HG03442 (cell line): ENCODE results near the gene C16orf96.
"Not testable (repeated sequence)": the region's sequence is repeated elsewhere in the genome, so short reads cannot be mapped to it uniquely, and the experiment has no call there.

ENCODE experiments used
- ATAC-seq: cut with Tn5 transposase; IDR thresholded peaks from one replicate; pipeline ENCODE4 v1.9.1; 2021; ENCODE audit warnings: mild to moderate bottlenecking, moderate library complexity; ENCODE audit not compliant: unreplicated experiment

C16orf96 gene

DNA sequence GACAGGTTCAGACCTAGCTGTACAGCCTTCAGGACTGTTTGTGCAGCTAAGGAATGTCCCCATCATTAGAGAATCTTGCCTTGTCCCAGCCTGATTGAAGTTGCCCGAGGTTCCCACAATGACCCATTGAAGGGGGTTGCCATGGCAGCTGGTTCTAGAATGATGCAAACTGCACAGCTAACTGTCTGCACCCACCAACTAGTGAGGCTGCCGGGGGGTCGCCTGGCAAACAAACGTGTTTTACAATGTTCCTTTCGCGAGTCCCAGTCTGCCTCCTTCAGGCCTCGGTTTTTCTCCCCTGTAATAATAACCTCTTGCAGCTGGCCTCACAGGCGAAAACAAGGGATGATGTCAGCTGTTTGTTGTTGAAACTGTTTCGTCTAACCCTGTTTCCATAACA is 5.5 kb downstream of the C16orf96 start:
- no peak for ATAC-seq

DNA sequence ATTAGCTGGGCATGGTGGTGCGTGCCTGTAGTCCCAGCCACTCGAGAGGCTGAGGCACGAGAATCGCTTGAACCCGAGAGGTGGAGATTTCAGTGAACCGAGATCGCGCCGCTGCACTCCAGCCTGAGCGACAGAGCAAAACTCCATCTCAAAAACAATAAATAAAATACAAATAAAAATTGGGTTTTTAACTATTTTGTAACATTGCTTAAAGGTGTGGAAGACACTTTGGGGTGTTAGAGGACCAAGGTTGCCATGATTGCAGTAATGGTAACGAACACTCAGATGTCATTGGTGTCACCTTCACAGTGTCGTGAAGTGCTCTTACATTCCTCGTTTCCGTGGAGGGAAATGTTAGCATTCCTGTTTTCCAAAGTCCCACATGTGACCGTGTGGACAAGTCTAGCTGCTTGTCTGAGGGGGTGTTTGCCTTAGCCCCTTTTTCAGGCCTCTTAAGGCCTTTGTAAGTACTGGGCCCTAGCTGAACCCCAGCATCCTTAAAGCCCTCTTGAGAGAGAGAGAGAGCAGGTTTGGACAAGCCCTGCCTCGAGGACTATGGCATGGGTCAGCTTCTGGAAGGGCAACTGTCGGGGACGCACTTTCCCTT is 8.6 kb downstream of the C16orf96 start:
- no peak for ATAC-seq

DNA sequence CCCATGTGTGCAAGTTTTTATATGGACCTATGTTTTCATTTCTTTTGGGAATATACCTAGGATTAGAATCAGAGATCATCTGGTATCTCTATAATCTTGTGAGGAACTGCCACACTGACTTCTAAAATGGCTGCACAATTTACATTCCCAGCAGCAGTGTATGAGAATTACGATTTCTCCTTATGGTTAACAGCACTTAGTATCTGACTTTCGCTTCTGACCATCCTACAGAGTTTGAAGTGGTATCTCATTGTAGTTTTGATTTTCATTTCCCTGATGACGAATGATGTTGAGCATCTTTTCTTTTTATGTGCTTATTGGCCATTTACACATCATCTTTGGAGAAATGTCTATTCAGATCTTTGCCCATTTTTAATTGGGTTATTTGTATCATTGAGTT is 10.0 kb downstream of the C16orf96 start:
- ATAC-seq: no peak

DNA sequence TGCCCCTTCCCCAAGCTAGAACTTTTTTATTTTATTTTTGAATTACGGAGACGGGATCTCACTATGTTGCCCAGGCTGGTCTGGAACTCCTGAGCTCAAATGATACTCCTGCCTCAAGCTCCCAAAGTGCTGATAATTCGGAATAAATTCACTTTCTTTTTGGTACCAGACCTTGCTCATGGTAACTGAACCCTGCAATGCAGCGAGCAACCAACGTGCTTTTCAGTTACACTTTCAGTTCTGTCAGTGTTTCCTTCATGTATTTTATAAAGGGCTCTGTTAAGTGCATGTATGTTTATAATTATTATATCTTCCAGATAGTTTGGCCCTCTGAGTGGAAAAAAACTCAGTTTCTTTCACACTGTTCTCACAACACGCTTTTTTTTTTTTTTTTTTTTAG is 13.9 kb downstream of the C16orf96 start:
- no peak for ATAC-seq

DNA sequence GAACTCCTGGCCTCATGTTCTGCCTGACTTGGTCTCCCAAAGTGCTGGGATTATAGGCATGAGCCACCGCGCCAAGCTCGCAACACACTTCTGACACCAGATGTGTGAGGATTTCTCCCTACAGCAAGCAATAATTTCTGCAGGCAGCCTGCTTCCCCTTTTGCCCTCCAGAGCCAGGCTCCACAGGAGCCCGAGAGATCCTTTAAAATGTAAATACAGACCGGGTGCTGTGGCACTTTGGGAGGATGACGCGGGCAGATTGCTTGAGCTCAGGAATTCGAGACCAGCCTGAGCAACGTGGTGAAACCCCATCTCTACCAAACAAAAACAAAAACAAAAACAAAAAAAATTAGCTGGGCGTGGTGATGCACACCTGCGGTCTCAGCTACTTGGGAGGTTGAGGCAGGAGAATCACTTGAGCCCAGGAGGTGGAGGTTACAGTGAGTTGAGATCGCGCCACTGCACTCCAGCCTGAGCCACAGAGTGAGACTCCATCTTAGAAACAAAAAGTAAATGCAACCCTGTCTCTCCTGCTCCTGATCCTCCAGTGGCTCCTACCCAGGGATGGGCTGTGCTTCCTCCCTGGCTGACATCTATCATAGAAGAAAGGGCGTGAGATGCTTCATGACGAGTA is 14.7 kb downstream of the C16orf96 start:
- ATAC-seq: no peak

DNA sequence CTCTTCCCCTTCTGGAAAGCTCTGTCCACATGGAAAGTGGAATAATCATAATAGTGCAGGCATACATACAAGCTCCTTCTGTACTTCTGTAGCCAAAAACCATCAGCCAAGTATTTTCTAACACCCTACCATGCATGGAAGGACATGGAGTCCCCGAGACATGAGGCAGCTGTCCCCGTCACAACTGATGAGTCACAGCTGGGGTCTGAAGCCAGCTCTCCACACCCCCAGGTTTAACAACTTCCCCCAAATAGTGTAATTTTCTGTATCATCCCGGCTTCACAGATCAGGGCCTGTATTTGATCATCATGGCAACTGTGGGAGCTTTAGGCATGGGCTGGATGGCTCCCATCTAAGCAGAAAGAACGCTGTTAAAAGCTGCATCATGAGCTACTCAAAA is 16.6 kb downstream of the C16orf96 start:
- no peak for ATAC-seq

DNA sequence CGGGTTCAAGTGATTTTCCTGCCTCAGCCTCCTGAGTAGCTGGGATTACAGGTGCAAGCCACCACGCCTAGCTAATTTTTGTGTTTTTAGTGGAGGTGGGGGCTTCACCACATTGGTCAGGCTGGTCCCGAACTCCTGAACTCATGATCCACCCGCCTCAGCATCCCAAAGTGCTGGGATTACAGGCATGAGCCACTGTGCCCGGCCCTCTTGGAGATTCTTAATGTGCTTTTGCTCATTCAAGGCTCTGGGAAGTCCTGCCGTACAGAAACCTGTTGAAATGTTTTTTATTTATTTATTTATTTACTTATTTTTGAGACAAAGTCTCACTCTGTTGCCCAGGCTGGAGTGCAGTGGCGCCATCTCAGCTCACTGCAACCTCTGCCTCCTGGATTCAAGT is 17.8 kb downstream of the C16orf96 start:
- not testable (repeated sequence) for ATAC-seq

DNA sequence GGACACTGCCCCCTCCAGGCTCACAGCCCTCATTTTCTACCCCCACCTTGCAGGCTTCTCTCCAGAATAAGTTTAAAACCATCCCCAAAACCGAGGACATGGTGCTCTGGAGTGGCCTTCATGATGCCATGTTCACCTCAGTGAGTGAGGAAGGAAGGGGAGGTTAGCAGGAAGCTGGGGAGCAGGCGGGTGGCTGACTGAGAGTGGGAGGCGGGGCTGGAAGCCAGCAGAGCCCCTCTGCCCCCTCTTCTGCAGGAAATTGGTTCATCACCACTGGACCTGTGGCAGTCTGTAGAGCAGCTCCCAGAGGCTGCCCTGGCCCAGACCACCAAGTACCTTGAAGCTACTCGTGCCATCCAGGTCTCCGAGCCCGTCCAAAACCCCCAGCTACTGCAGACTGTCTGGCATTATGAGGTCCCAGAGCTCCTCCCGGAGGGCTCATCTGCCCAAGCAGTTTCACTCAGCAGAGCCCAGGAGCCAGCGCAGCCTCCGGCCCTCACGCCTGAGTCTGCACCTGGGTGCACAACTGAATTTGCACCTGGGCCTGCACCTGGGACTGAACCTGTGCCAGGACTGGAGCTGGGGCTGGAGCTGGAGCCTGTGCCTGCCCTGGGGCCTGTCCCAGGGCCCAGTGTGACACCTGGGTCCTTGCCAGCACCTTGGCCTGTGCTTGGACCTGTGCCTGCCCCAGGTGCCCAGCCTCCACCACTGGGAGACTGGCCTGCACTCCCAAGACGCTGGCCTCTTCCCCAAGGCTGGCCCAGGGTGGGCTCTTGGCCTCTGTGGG is 19.0 kb downstream of the C16orf96 start:
- no peak for ATAC-seq

DNA sequence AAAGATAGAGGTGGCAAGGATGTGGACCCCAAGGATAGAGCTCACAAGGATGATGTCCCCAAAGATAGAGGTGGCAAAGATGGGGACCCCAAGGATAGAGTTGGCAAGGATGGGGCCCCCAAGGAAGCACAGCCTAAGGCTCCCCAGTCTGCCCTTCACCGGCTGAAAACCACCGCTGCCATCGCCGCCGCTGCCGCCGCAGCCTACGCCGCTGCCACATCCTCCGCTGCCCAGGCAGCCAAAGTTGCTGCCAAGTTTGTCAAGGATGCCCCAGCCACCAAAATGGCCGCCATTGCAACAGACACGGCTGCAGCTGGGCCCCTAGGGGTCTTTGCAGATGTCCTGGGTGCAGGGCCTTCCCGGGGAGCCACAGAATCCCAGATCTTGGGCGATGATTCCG is 19.9 kb downstream of the C16orf96 start:
- no peak for ATAC-seq

DNA sequence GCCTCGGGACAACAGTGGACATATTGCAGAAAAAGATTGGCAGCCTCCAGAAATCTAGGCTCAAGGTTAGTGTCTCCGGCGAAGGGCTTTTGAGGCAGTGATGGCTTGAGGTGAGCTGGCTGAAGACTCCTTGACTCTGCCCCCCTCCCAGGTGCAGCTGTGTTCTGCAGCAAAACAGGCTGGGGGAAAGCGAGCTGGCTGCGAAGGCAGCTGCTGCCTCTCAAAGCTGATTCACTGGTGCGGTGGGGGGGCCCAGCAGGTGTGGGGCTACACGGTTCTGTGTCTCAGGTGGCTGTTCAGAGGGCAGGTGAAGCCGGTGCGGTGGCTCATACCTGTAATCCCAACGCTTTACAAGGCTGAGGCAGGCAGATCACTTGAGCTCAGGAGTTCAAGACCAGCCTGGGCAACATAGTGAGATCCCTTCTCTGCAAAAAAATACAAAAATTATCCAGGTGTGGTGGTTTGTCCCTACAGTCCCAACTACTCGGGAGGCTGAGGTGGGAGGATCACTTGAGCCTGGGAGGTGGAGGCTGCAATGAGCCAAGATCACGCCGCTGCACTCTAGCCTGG is 22.9 kb downstream of the C16orf96 start:
- no peak for ATAC-seq

DNA sequence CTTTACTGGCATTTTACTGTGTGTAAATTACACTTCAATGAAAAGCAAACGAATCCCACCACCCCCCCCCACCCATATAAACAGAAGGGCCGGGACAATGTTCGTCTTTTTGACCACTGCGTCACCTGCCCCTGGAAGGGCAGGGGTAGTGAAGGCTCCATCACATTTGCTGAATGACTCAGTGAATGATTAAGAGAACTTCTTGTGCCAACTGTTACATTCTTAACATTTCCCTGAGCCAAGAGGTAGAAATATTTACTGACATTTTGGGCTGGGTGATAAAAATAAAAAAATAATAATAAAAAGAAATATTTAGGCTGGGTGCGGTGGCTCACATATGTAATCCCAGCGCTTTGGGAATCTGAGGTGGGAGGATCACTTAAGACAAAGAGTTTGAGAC is 24.1 kb downstream of the C16orf96 start:
- no peak for ATAC-seq

DNA sequence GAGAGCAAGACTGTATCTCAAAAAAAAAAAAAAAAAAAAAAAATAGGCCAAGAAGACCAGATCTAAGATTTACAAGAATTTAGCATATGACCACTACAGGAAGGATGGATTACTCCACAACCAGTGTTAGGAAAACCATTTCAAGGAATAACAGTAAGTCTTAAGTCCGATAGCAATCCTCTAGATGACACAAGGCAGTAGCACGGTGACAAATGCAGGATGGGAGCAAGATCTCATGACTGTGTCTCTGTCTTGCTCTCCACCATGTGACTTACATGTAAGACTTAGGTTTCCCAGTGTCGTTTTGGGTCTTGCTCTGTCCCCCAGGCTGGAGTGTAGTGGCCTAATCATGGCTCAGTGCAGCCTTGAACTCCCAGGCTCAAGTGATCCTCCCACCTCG is 27.8 kb downstream of the C16orf96 start:
- ATAC-seq: no peak

DNA sequence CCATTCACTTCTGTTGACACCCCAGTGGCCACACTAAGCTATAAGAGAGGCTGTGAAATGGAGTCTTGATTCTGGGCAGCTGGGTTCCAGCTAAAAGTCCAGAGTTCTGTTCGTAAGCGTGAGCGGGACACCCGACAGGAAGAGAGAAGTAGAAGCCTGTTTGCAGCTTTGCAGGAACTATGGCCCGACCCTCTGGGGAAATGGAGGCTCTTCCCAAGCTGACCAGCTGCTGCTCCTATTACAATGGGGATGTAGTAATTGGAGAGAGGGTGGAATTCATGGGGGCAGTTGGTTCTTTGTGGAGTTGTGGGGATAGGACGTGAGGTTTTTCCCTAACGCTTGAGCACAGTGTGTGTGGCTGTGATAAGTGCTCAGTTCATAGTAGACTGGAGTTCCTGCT is 30.2 kb downstream of the C16orf96 start:
- no peak for ATAC-seq

DNA sequence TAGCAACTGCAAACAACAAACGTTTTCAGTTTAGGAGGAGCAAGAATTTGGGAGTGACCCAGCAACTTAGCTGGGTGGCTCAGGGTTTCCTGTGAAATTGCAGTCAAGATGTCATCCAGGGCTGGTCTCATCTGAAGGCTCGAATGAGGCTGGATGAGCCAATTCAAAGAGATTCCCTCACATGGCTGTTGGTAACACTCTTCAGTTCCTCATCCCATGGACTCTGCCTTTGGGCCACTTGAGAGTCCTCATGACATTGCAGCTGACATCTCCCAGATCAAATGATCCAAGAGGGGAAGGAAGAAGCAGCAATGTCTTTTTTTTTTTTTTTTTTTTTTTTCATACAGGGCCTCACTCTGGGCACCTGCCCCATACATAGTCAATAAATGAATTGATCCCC is 32.2 kb downstream of the C16orf96 start:
- no peak for ATAC-seq

DNA sequence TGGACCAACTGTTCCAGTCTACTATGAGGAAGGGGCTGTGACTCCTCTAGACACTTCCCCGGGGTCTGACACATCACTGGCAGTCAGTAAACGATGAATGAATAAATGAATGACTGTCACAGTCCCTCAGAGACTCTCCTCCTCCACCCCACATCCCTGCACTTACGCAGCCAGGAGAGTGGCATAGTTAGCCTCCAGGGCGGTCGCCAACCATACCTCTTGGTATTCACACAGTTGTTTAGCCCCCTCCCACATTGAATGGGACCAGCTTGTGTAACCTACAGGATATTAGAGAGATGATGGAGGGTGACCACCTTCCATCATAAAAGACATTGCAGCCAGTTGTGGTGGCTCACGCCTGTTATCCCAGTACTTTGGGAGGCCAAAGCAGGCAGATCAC is 32.8 kb downstream of the C16orf96 start:
- ATAC-seq: no peak

DNA sequence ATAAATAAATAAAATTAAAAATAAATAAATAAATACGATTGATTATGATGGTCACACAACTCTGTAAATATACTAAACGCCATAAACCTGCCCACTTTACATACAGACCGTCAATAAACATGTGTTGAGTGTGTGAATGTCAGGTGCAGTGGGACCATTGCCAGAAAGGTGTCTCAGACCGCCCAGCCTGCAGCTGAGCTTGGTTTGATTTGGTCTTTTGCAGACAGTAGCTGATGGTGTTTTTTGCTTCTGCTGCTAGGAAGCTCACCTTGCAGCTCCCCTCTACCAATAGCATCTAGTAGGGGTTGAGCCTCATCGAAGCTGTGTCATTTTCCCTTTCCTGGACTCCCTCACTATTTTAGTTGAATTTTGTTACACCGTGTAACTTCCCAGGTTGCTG is 35.1 kb downstream of the C16orf96 start:
- ATAC-seq: no peak

DNA sequence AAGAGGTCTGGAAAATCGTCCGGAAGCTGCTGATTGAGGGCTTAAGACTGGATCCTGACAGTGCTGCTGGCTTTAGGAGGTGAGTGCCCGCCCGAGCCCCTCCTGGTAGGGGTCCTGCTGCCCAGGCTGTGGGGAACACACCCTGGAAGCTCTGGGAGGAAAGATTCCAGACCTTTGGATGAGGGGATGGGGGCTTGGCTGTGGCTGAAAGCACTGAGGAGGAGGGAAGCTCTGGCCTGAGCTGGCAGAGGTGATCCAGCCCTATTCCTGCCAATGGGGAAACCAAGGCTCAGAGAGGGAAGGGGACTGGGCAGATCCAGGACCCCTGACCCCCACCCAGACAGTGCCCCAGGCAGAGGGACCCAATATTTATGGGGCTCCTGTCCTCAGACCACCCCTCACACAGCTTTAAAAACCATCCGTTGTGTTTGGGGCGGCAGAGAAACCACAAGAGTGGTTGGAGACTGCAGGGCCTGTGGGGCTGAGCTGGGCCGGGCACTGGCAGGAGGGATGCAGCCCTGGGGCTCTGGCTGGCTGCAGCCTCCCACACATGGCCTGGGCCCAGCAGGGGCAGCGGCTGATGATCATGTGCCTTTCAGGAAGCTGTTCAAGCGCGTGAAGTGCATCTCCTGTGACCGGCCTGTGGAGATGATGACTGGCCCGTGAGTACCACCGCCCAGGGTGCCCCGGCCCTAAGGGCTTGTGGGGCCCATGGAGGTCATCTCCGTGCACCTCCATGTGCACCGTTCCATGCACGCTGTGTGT is 35.7 kb downstream of the C16orf96 start:
- ATAC-seq: no peak

DNA sequence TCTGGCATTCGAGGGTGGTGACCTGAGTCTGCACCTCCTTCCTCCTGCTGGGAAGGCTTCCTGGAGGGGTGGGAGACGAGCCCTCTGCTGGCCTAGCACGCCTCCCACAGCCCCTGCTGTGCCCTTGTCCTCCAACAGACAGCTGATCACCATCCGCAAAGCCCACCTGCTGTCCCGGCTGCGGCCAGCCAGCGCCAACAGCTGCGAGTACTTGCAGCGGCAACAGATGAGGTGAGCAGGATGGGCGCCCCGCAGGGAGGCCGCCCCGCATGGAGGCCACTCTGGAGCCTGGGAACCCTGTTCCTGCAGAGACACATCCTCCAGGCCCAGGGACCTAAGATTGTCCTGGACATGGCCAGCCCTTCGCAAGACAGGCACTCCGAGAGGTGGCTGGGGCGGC is 36.9 kb downstream of the C16orf96 start:
- ATAC-seq: no peak

DNA sequence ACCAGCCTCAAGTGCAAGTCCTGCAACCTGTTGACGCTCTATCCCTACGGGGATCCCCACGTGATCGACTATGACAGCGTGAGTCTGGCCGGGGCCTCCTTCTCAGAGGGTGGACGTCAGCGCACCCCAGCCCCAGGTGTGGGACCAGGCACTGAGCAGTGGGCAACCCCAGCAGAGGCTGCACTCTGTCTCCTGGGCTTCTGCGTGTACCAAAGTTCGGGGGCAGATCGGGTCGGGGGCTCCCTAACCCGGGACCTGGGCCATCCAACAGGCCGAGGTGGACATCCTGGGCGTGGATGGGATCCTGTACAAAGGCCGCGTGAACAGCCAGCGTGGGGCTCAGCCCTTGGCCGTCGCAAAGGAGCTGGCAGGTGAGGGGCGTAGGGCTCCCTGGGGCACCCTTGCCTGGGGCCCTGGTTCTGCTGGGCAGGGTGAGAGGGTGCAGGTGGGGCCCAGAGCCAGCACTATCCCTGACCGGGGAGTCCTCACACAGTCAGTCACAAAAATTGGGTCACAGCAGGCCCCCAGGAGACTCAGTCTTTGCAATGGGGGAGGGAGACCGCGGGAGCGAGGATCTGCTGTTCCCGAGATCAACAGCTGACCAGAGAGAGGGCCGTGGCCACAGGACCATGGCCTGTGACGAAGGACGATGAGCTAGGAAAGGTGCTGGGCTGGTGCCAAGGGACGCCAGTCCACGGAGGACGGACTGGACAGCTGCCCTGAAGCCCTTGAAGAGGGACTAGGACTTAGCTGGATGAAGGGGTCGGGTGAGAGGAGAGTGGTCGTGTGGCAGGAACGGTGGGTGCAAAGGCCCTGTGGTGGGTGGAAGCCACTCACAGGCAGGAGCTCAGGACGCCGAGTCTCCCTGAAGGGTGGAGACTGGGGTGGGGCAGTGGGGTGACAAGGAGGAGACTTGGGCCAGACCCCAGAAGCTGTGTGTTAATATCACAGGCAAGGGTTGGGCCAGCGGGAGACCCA is 38.6 kb downstream of the C16orf96 start:
- no peak for ATAC-seq

DNA sequence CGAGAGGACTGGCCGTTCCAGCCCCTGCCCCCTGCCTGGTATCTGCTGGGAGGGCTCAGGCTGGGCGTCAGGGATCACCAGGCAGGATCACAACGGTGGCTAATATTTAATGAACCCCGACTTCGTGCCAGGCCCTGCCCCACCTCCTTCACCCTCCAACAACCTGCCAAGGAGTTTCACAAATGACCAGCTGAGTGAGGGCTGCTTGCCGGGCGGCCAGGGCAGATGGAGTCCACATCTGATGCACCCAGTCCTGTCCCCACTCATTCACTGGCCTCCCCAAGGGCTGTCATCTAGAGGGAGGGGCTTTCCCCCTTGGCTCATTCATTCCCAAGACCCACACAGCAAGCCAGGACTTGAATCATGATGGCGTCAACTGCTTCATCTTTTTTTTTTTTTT is 41.0 kb downstream of the C16orf96 start:
- no peak for ATAC-seq
